Smooth muscle cell of trachea (primary cell): ENCODE results near the gene EDIL3. TPM values are rescaled to one million over a fixed set of nuclear protein-coding genes. Genes with fewer than 3 reads are reported as not detected.

Experiments
- total RNA-seq: library from RNA; depleted of rRNA; stranded (reverse); fragments of >200 nt; gene quantifications from 2 replicates; pipeline ENCODE4 v1.2.1, GENCODE V29; 2014

The EDIL3 gene, protein sequence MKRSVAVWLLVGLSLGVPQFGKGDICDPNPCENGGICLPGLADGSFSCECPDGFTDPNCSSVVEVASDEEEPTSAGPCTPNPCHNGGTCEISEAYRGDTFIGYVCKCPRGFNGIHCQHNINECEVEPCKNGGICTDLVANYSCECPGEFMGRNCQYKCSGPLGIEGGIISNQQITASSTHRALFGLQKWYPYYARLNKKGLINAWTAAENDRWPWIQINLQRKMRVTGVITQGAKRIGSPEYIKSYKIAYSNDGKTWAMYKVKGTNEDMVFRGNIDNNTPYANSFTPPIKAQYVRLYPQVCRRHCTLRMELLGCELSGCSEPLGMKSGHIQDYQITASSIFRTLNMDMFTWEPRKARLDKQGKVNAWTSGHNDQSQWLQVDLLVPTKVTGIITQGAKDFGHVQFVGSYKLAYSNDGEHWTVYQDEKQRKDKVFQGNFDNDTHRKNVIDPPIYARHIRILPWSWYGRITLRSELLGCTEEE
- 23.9 and 40.4 TPM in 2 replicates for total RNA-seq

DNA sequence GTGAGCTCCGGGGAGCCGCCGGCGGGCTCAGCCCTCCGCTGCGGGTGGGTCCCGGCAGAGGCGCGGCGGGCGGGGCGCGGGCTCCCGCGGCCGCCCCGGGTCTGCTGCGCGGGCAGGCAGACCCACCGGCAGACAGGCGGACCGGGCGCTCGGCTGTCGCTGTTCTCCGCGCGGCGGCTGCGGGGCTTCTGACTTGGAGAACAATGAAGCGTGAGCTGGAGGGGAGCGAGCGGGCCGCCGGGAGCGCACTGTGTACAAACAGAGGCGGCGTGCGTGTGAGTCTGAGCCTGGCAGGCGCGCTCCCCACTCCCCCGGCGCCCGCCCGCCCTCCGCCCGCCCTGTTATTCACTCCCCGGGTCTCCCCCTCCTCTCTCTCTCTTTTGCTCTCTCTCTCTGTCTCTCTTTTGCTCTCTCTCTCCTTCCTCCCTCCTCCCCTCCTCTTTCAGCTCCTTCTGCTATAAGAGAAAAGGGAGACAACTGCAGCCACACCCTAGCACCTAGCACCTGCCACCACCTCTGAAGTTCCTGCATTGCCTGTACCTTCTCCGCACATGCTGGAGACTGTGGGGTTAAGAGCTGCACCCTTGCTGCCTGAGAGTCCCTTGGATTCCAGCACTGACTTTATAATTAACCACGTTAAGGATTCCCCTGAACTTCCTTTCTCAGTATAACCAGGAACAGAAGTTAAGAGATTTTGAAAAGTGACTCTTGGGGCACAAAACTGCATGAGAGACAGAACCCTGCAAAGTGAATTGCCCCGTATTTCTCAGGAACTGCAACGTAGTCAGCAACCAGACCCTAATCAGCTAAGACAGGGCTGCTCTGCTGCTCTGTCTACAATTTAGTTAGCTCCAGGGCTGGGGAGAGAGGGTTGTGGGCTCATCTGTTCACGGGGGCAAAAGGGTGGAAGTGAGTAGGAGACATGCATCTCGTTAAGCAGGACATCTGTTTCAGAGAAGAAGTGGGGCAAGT, at the start of gene EDIL3:
Gene EDIL3, minus strand, starts transcription at position 277 of the 972 bp plus-strand sequence. CDS start 506 bp downstream, outside the sequence.

